GM12878 (cell line): ENCODE measurements around the gene ZBTB16.

ENCODE experiments used
- EZH2 ChIP-seq: IDR thresholded peaks from 2 replicates; pipeline ENCODE4 v1.6.1; 2012; ENCODE audit warnings: low read depth, mild to moderate bottlenecking, control low read depth, inconsistent platforms, low read length, borderline replicate concordance; ENCODE audit not compliant: control insufficient read depth
- ZSCAN29 ChIP-seq: fragments of 450-650 bp; IDR thresholded peaks from 2 replicates; pipeline ENCODE4 v1.6.1; 2017; ENCODE audit warnings: mild to moderate bottlenecking, moderate library complexity
- TF ChIP-seq, protein P1 (sequence below): IDR thresholded peaks from 2 replicates; pipeline ENCODE4 v1.6.1; 2012; ENCODE audit warnings: mild to moderate bottlenecking, low read depth, low read length
- TF ChIP-seq, protein P2 (sequence below): fragments of 450-650 bp; IDR thresholded peaks from 2 replicates; pipeline ENCODE4 v1.6.1; 2017; ENCODE audit warnings: mild to moderate bottlenecking

DNA sequence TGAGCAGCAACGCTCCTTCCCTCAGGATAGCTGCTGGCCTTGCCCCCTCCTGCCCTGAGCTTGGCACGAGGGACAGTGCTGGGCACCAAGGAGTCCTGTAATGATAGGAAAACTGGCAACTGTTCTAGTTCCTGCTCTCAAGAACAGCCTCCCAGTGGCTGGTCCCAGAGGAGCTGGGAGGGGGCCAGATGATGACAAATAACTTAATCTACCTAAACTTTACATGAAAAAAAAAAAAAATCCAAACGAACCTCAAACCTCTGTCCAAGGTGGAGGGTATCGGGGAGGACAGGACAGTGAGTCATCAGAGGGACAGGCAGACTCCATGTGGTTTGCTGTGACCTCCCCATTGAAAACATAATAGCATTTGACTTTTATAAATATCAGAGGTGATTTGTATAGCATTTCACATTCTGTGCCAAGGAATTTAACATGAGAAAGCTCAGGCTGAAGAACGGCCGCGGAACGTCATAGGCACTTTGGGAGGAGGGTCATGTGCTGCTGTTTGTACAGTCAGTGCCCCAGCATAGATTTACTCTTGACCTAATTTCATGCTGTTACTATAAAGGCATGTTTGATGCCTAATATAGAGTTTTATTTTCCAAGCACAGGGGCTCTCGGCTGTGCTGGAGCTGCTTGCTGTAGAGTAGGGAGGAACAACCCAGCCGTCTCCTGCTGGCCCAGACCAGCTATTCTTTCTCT is 138.4 kb downstream of the ZBTB16 start:
- TF ChIP-seq ZSCAN29, result no peak
- TF ChIP-seq, protein P1, sequence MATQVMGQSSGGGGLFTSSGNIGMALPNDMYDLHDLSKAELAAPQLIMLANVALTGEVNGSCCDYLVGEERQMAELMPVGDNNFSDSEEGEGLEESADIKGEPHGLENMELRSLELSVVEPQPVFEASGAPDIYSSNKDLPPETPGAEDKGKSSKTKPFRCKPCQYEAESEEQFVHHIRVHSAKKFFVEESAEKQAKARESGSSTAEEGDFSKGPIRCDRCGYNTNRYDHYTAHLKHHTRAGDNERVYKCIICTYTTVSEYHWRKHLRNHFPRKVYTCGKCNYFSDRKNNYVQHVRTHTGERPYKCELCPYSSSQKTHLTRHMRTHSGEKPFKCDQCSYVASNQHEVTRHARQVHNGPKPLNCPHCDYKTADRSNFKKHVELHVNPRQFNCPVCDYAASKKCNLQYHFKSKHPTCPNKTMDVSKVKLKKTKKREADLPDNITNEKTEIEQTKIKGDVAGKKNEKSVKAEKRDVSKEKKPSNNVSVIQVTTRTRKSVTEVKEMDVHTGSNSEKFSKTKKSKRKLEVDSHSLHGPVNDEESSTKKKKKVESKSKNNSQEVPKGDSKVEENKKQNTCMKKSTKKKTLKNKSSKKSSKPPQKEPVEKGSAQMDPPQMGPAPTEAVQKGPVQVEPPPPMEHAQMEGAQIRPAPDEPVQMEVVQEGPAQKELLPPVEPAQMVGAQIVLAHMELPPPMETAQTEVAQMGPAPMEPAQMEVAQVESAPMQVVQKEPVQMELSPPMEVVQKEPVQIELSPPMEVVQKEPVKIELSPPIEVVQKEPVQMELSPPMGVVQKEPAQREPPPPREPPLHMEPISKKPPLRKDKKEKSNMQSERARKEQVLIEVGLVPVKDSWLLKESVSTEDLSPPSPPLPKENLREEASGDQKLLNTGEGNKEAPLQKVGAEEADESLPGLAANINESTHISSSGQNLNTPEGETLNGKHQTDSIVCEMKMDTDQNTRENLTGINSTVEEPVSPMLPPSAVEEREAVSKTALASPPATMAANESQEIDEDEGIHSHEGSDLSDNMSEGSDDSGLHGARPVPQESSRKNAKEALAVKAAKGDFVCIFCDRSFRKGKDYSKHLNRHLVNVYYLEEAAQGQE, result no peak
- TF ChIP-seq EZH2, result no peak
- TF ChIP-seq, protein P2, sequence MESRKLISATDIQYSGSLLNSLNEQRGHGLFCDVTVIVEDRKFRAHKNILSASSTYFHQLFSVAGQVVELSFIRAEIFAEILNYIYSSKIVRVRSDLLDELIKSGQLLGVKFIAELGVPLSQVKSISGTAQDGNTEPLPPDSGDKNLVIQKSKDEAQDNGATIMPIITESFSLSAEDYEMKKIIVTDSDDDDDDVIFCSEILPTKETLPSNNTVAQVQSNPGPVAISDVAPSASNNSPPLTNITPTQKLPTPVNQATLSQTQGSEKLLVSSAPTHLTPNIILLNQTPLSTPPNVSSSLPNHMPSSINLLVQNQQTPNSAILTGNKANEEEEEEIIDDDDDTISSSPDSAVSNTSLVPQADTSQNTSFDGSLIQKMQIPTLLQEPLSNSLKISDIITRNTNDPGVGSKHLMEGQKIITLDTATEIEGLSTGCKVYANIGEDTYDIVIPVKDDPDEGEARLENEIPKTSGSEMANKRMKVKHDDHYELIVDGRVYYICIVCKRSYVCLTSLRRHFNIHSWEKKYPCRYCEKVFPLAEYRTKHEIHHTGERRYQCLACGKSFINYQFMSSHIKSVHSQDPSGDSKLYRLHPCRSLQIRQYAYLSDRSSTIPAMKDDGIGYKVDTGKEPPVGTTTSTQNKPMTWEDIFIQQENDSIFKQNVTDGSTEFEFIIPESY, result no peak
